Activated naive CD4-positive, alpha-beta T cell treated with Interleukin-2 at 50 U/mL for 16 hours (primary cell): ENCODE results near the gene HCN4.
"Not testable (repeated sequence)": the region's sequence is repeated elsewhere in the genome, so short reads cannot be mapped to it uniquely, and the experiment has no call there.

ENCODE experiments used
- DNase-seq: peaks from one replicate; pipeline ENCODE4 v3.0.0-alpha.2; 2020

The HCN4 gene

GRCh38 chr15:73368301-73369136 is at the start of gene HCN4:
Gene HCN4, minus strand, starts transcription at chr15:73368958. Its CDS starts 688 bp downstream, at chr15:73368270.
- no peak for DNase-seq

- no peak for DNase-seq
These were observed 46.1 kb upstream of the HCN4 start for GRCh38 chr15:73414876-73415275.

- no peak for DNase-seq
These were observed 34.4 kb upstream of the HCN4 start for GRCh38 chr15:73403171-73403570.

- not testable (repeated sequence) for DNase-seq
These were observed 31.5 kb upstream of the HCN4 start for GRCh38 chr15:73400222-73400621.

- no peak for DNase-seq
These were observed 30.1 kb upstream of the HCN4 start for GRCh38 chr15:73398861-73399260.

- no peak for DNase-seq
These were observed 28.7 kb upstream of the HCN4 start for GRCh38 chr15:73397461-73397860.

GRCh38 chr15:73395671-73396070 is 26.9 kb upstream of the HCN4 start:
- DNase-seq = no peak

- DNase-seq = no peak
These were observed 26.0 kb upstream of the HCN4 start for GRCh38 chr15:73394782-73395181.

GRCh38 chr15:73393336-73393735 is 24.6 kb upstream of the HCN4 start:
- no peak for DNase-seq

- DNase-seq = no peak
These were observed 23.3 kb upstream of the HCN4 start for GRCh38 chr15:73392025-73392424.

- no peak for DNase-seq
These were observed 22.5 kb upstream of the HCN4 start for GRCh38 chr15:73391128-73391872.

- no peak for DNase-seq
These were observed 21.3 kb upstream of the HCN4 start for GRCh38 chr15:73389971-73390544.

GRCh38 chr15:73389539-73389938 is 20.8 kb upstream of the HCN4 start:
- no peak for DNase-seq

- DNase-seq = no peak
These were observed 19.6 kb upstream of the HCN4 start for GRCh38 chr15:73388256-73388781.

GRCh38 chr15:73387507-73388255 is 18.9 kb upstream of the HCN4 start:
- no peak for DNase-seq

- DNase-seq = no peak
These were observed 18.2 kb upstream of the HCN4 start for GRCh38 chr15:73386886-73387506.

GRCh38 chr15:73386238-73386637 is 17.5 kb upstream of the HCN4 start:
- no peak for DNase-seq

GRCh38 chr15:73385205-73385604 is 16.4 kb upstream of the HCN4 start:
- no peak for DNase-seq

GRCh38 chr15:73383310-73384189 is 14.8 kb upstream of the HCN4 start:
- no peak for DNase-seq

- DNase-seq = no peak
These were observed 13.4 kb upstream of the HCN4 start for GRCh38 chr15:73382115-73382514.

GRCh38 chr15:73380661-73381060 is 11.9 kb upstream of the HCN4 start:
- no peak for DNase-seq
